Liver (tissue), 9 donors: ENCODE results near the gene MIEF1. TPM values are rescaled to one million over a fixed set of nuclear protein-coding genes. Genes with fewer than 3 reads are reported as not detected.
A peak's percentile ranks its signal among the peaks of the same experiment; 100 is the strongest.
"Not testable (repeated sequence)": the region's sequence is repeated elsewhere in the genome, so short reads cannot be mapped to it uniquely, and the experiment has no call there.

Experiments
- DNase-seq: peaks from one replicate; pipeline ENCODE4 v3.0.0-alpha.2; 2017; ENCODE audit warnings: low spot score
- H3K27ac ChIP-seq, 2 donors: one replicate each; pipeline ENCODE4 v1.7.0; 2013; ENCODE audit warnings: inconsistent platforms in 2 of 2, low read length in 2 of 2, control low read depth in 1 of 2, low read depth in 1 of 2, mild to moderate bottlenecking in 1 of 2
- H3K27me3 ChIP-seq, 4 donors: one replicate each; pipeline versions ENCODE4 v1.6.1 to v1.7.0; 2013; ENCODE audit warnings: low read length in 3 of 4, inconsistent platforms in 1 of 4, mild to moderate bottlenecking in 1 of 4, moderate library complexity in 1 of 4; ENCODE audit not compliant: control insufficient read depth in 4 of 4, insufficient read depth in 4 of 4
- H3K36me3 ChIP-seq, 4 donors: one replicate each; pipeline versions ENCODE4 v1.6.1 to v1.7.0; 2013; ENCODE audit warnings: low read length in 3 of 4, mild to moderate bottlenecking in 3 of 4, low read depth in 1 of 4, moderate library complexity in 1 of 4; ENCODE audit not compliant: control insufficient read depth in 4 of 4, insufficient read depth in 3 of 4
- H3K4me1 ChIP-seq, 4 donors: one replicate each; pipeline versions ENCODE4 v1.6.1 to v1.7.0; 2013; ENCODE audit warnings: low read length in 3 of 4, mild to moderate bottlenecking in 3 of 4, moderate library complexity in 1 of 4; ENCODE audit not compliant: control insufficient read depth in 4 of 4, insufficient read depth in 4 of 4
- H3K4me3 ChIP-seq, 3 donors: one replicate each; pipeline versions ENCODE4 v1.6.1 to v1.7.0; 2013; ENCODE audit warnings: low read length in 3 of 3, control low read depth in 1 of 3, low read depth in 1 of 3, mild to moderate bottlenecking in 1 of 3
- H3K9ac ChIP-seq, 2 donors: one replicate each; pipeline ENCODE4 v1.7.0; 2013; ENCODE audit warnings: low read length in 2 of 2, mild to moderate bottlenecking in 2 of 2, moderate library complexity in 2 of 2, control low read depth in 1 of 2, low read depth in 1 of 2
- H3K9me3 ChIP-seq, 4 donors: one replicate each; pipeline versions ENCODE4 v1.6.1 to v1.7.0; 2013; ENCODE audit warnings: low read length in 3 of 4; ENCODE audit not compliant: control insufficient read depth in 4 of 4
- FOXA1 ChIP-seq: IDR thresholded peaks from 2 replicates; pipeline ENCODE4 v1.6.1; 2016; ENCODE audit warnings: antibody characterized with exemption
- HNF4G ChIP-seq: IDR thresholded peaks from 2 replicates; pipeline ENCODE4 v1.6.1; 2016; ENCODE audit warnings: antibody characterized with exemption
- JUND ChIP-seq, 2 donors: IDR thresholded peaks; 2 replicates each; pipeline ENCODE4 v1.6.1; 2016; ENCODE audit warnings: antibody characterized with exemption in 2 of 2
- RXRA ChIP-seq, 2 donors: IDR thresholded peaks; 2 replicates each; pipeline ENCODE4 v1.6.1; 2017 to 2018; ENCODE audit warnings: antibody characterized with exemption in 2 of 2, mild to moderate bottlenecking in 1 of 2
- SP1 ChIP-seq: IDR thresholded peaks from 2 replicates; pipeline ENCODE4 v1.6.1; 2018; ENCODE audit warnings: antibody characterized with exemption, mild to moderate bottlenecking
- TAF1 ChIP-seq: conservative IDR thresholded peaks from 2 replicates; pipeline ENCODE4 v1.6.1; 2016; ENCODE audit warnings: antibody characterized with exemption, mild to moderate bottlenecking
- YY1 ChIP-seq: IDR thresholded peaks from 2 replicates; pipeline ENCODE4 v1.6.1; 2016; ENCODE audit warnings: antibody characterized with exemption, mild to moderate bottlenecking
- WGBS: extraction: QIAGEN DNeasy Blood & Tissue Kit; methylation state at CpG from one replicate; pipeline ENCODE4 v1.1.7; 2013; 5-methylcytosine and 5-hydroxymethylcytosine counted together
- polyA plus RNA-seq, 2 donors: library from polyadenylated mRNA; stranded (reverse) in 1 of 2; unstranded in 1 of 2; fragments of 200-250 nt in 1 of 2; fragments of >200 nt in 1 of 2; fragmentation: Nextera tagmentation in 1 of 2; extraction: Ambion mirVana in 1 of 2; gene quantifications; one replicate each; pipeline versions ENCODE4 v1.2.1 to v1.2.3, GENCODE V29; 2013 to 2015
- total RNA-seq, 2 donors: library from RNA; depleted of rRNA; stranded (reverse); fragments of >200 nt; gene quantifications; one replicate each; pipeline ENCODE4 v1.2.3, GENCODE V29; 2014
- TF ChIP-seq, protein P1 (sequence below): IDR thresholded peaks from 2 replicates; pipeline ENCODE4 v1.6.1; 2016; ENCODE audit warnings: antibody characterized with exemption
- TF ChIP-seq, protein P2 (sequence below): IDR thresholded peaks from 2 replicates; pipeline ENCODE4 v1.6.1; 2016; ENCODE audit warnings: antibody characterized with exemption
- TF ChIP-seq, protein P3 (sequence below): IDR thresholded peaks from 2 replicates; pipeline ENCODE4 v1.6.1; 2016; ENCODE audit warnings: antibody characterized with exemption, mild to moderate bottlenecking
- donor health status: healthy.
- donor health status: healthy.
- donor health status: healthy.
- donor health status: healthy.
- donor health status: healthy.

MIEF1 gene
- total and polyA plus RNA-seq, 4 donors: 12.9 to 31.1 (median 20.7) TPM

DNA sequence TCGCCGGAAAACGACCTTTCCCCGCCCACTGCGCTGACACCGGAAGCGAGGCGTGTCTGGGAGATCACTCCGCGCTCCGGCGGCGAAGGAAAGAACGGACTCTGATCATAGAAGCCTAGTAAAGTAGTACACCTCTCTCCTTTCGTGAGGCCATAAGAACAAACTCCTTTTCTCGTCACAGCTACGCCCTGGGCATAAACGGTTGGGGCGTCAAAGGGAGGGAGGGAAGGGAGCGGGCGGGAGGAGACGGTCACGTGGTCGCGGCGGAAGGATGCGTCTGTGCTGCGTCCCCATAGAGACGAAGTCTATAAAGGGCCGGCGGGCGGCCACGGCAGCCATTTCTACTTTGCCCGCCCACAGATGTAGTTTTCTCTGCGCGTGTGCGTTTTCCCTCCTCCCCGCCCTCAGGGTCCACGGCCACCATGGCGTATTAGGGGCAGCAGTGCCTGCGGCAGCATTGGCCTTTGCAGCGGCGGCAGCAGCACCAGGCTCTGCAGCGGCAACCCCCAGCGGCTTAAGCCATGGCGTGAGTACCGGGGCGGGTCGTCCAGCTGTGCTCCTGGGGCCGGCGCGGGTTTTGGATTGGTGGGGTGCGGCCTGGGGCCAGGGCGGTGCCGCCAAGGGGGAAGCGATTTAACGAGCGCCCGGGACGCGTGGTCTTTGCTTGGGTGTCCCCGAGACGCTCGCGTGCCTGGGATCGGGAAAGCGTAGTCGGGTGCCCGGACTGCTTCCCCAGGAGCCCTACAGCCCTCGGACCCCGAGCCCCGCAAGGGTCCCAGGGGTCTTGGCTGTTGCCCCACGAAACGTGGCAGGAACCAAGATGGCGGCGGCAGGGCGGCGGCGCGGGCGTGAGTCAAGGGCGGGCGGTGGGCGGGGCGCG is 18.4 kb downstream of the MIEF1 start, which contains the start of gene ATF4 (continued):
- TF ChIP-seq, protein P1, sequence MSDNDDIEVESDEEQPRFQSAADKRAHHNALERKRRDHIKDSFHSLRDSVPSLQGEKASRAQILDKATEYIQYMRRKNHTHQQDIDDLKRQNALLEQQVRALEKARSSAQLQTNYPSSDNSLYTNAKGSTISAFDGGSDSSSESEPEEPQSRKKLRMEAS: peak; percentile 65
- TF ChIP-seq SP1 (peak; percentile 89), TAF1 (peak; percentile 99)
- TF ChIP-seq, protein P2, sequence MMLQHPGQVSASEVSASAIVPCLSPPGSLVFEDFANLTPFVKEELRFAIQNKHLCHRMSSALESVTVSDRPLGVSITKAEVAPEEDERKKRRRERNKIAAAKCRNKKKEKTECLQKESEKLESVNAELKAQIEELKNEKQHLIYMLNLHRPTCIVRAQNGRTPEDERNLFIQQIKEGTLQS: no peak

DNA sequence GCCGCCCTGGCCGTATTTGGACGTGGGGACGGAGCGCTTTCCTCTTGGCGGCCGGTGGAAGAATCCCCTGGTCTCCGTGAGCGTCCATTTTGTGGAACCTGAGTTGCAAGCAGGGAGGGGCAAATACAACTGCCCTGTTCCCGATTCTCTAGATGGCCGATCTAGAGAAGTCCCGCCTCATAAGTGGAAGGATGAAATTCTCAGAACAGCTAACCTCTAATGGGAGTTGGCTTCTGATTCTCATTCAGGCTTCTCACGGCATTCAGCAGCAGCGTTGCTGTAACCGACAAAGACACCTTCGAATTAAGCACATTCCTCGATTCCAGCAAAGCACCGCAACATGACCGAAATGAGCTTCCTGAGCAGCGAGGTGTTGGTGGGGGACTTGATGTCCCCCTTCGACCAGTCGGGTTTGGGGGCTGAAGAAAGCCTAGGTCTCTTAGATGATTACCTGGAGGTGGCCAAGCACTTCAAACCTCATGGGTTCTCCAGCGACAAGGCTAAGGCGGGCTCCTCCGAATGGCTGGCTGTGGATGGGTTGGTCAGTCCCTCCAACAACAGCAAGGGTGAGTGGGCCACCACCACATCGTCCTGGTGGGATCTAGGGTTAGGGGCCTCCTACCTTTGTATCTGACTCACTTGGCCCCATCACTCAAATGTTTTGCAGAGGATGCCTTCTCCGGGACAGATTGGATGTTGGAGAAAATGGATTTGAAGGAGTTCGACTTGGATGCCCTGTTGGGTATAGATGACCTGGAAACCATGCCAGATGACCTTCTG is 19.2 kb downstream of the MIEF1 start:
- H3K9me3 ChIP-seq, H3K27me3 ChIP-seq, DNase-seq: not testable (repeated sequence)
- H3K4me3 ChIP-seq: peak overlapping the region; percentile 85 to 92 (median 87)
- peak overlapping the region; percentile 79 to 98 for H3K27ac ChIP-seq
- WGBS: 2% methylated on average over 28 of the region's 28 CpGs
- peaks cover 3 to 50% (median 35%) of the 10 kb centered on the region in 4 donors for H3K4me1 ChIP-seq
- peaks cover 4 to 26% (median 25%) of the 10 kb centered on the region in 4 donors for H3K36me3 ChIP-seq
- peak overlapping the region; percentile 61 to 92 for H3K9ac ChIP-seq

DNA sequence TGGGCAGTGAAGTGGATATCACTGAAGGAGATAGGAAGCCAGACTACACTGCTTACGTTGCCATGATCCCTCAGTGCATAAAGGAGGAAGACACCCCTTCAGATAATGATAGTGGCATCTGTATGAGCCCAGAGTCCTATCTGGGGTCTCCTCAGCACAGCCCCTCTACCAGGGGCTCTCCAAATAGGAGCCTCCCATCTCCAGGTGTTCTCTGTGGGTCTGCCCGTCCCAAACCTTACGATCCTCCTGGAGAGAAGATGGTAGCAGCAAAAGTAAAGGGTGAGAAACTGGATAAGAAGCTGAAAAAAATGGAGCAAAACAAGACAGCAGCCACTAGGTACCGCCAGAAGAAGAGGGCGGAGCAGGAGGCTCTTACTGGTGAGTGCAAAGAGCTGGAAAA is 20.0 kb downstream of the MIEF1 start:
- WGBS: 39% methylated on average over 4 of the region's 5 CpGs
- Histone ChIP-seq H3K36me3 (peaks cover 4 to 26% (median 21%) of the 10 kb centered on the region in 4 donors), H3K9ac (peak overlapping the region in 1 of 2 donors; percentile 54), H3K4me1 (peaks cover 3 to 54% (median 36%) of the 10 kb centered on the region in 4 donors), H3K4me3 (peak overlapping the region in 1 of 3 donors; percentile 92)
- H3K27me3 ChIP-seq, H3K27ac ChIP-seq, H3K9me3 ChIP-seq, DNase-seq: not testable (repeated sequence)

DNA sequence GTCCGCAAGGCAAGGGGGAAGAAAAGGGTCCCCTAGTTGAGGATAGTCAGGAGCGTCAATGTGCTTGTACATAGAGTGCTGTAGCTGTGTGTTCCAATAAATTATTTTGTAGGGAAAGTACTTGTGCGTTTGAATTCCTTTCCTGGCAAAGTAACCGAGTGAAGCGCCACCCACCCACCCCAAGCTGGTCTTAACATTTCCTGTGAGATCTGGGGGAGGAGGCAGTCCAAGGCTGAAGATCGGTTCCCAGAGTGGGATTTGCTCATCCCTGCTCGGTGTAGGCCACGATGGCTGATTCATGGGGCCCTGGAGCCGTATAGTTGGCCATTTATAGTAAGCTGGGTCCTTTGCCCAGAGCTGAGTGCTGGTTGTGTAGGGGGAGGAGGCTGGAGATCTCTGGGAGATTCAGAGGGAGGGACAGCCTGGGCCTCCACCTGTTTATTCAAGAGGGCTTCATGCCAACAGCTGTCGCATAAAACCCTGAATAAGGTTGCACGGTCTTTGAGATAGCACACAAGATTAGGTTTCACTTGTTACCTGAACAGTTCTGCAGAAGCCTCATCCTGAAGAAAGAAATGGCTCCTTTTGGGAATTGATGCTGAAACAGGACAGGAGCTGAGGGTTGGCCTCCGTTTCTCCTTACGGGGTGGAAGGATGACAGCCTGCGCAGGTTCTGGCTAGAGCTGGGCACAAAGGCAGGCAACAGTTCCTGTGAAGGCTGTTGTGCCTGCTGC is 20.6 kb downstream of the MIEF1 start:
- TF ChIP-seq RXRA (IDR thresholded peaks at IDR 0.05): no peak
- no peak for TF ChIP-seq YY1
- TF ChIP-seq, protein P3, sequence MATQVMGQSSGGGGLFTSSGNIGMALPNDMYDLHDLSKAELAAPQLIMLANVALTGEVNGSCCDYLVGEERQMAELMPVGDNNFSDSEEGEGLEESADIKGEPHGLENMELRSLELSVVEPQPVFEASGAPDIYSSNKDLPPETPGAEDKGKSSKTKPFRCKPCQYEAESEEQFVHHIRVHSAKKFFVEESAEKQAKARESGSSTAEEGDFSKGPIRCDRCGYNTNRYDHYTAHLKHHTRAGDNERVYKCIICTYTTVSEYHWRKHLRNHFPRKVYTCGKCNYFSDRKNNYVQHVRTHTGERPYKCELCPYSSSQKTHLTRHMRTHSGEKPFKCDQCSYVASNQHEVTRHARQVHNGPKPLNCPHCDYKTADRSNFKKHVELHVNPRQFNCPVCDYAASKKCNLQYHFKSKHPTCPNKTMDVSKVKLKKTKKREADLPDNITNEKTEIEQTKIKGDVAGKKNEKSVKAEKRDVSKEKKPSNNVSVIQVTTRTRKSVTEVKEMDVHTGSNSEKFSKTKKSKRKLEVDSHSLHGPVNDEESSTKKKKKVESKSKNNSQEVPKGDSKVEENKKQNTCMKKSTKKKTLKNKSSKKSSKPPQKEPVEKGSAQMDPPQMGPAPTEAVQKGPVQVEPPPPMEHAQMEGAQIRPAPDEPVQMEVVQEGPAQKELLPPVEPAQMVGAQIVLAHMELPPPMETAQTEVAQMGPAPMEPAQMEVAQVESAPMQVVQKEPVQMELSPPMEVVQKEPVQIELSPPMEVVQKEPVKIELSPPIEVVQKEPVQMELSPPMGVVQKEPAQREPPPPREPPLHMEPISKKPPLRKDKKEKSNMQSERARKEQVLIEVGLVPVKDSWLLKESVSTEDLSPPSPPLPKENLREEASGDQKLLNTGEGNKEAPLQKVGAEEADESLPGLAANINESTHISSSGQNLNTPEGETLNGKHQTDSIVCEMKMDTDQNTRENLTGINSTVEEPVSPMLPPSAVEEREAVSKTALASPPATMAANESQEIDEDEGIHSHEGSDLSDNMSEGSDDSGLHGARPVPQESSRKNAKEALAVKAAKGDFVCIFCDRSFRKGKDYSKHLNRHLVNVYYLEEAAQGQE: no peak
- TF ChIP-seq TAF1: no peak
- TF ChIP-seq FOXA1: no peak
- no peak for TF ChIP-seq HNF4G
- TF ChIP-seq JUND (IDR thresholded peaks at IDR 0.05): no peak
- 36% methylated on average over 14 of the region's 14 CpGs for WGBS
- no peaks in the 10 kb centered on the region for H3K27me3 ChIP-seq
- H3K9me3 ChIP-seq: no peaks in the 10 kb centered on the region
- H3K9ac ChIP-seq: no peak overlapping the region
- DNase-seq: no peak
- H3K4me1 ChIP-seq: peaks cover 3 to 60% (median 42%) of the 10 kb centered on the region in 4 donors
- H3K27ac ChIP-seq: no peak overlapping the region
- H3K36me3 ChIP-seq: peaks cover 4 to 26% (median 21%) of the 10 kb centered on the region in 4 donors
- H3K4me3 ChIP-seq: peak overlapping the region; percentile 3 to 92 (median 9)
